Measurements from ENCODE around the gene RNF121. TPM values are rescaled to one million over a fixed set of nuclear protein-coding genes. Genes with fewer than 3 reads are reported as not detected.

RNF121 gene
- total RNA-seq, 2 experiments from 2014 or later, result 24.6 to 28.1 TPM

GRCh38 chr11:71977090-71977489 is 48.2 kb downstream of the RNF121 start:
- ChIA-PET POLR2A (interaction anchor here (1.5 kb wide), 1 partner anchor 11 kb away, joined by 4 read pairs; no protein-coding TSS in a partner anchor), CTCF (ENCODE audit: unreplicated experiment) (interaction anchor here (1.2 to 1.4 kb wide), 2 partner anchors 39 to 48 kb away, joined by 3 to 4 read pairs; partner anchors contain the start of genes RNF121 and XNDC1N)
- intact Hi-C loops (cut with micrococcal nuclease; ENCODE audit: unreplicated experiment), result loop anchor here (1.0 to 2.0 kb wide), 2 partner anchors 114 to 167 kb away; no protein-coding TSS in a partner anchor
- H4K20me1 ChIP-seq (ENCODE audit: insufficient read depth, low read length), result peaks cover 14% of the 10 kb centered on the region; the same call in 1 of the 2 replicates
- H3K9me2 ChIP-seq (ENCODE audit: insufficient read depth, low read length), result no peaks in the 10 kb centered on the region
- no peak overlapping the region for H3K27ac ChIP-seq (ENCODE audit: low read depth, low read length, poor library complexity, severe bottlenecking)
- peak overlapping the region; percentile 46; the same call in 1 of the 2 replicates for H3K4me2 ChIP-seq (ENCODE audit: low read length)
- H3K79me2 ChIP-seq (ENCODE audit: insufficient read depth, low read depth, low read length), result no peaks in the 10 kb centered on the region
- peaks cover 39% of the 10 kb centered on the region for H3K36me3 ChIP-seq (ENCODE audit: insufficient read depth, low read length)
- no peaks in the 10 kb centered on the region for H3K9me3 ChIP-seq (ENCODE audit: low read length)
- BruUV-seq (replicated peaks), result no TSS peak
- H3K4me1 ChIP-seq (ENCODE audit: insufficient read depth, low read length, poor library complexity, severe bottlenecking), result peaks cover 17% of the 10 kb centered on the region
- no peak for DNase-seq (ENCODE audit: low spot score)
- no peak overlapping the region for H2AFZ ChIP-seq (ENCODE audit: low read length)
- TF ChIP-seq CTCF (conservative IDR thresholded peaks at IDR 0.05; ENCODE audit: low read length) (no peak), EZH2phosphoT487 (IDR thresholded peaks at IDR 0.05; ENCODE audit: borderline replicate concordance, low read depth, low read length) (no peak)
- H3K4me3 ChIP-seq (ENCODE audit: low read depth, low read length, poor library complexity, severe bottlenecking), result no peak overlapping the region

- H3K4me3 ChIP-seq (ENCODE audit: low read depth, low read length, poor library complexity, severe bottlenecking), result no peak overlapping the region
- DNase-seq (ENCODE audit: low spot score), result peak; percentile 77
- H3K27ac ChIP-seq (ENCODE audit: low read depth, low read length, poor library complexity, severe bottlenecking), result peak overlapping the region; percentile 55
- TF ChIP-seq CTCF (conservative IDR thresholded peaks at IDR 0.05; ENCODE audit: low read length) (peak; percentile 92), EZH2phosphoT487 (IDR thresholded peaks at IDR 0.05; ENCODE audit: borderline replicate concordance, low read depth, low read length) (no peak)
- H3K36me3 ChIP-seq (ENCODE audit: insufficient read depth, low read length), result peaks cover 39% of the 10 kb centered on the region
- H3K4me1 ChIP-seq (ENCODE audit: insufficient read depth, low read length, poor library complexity, severe bottlenecking), result peaks cover 17% of the 10 kb centered on the region
- no TSS peak for BruUV-seq (replicated peaks)
- intact Hi-C loops (cut with micrococcal nuclease; ENCODE audit: unreplicated experiment), result loop anchor here (1.0 to 2.0 kb wide), 2 partner anchors 113 to 166 kb away; no protein-coding TSS in a partner anchor
- H3K4me2 ChIP-seq (ENCODE audit: low read length), result peak overlapping the region; percentile 46
- no peaks in the 10 kb centered on the region for H3K9me3 ChIP-seq (ENCODE audit: low read length)
- no peaks in the 10 kb centered on the region for H3K79me2 ChIP-seq (ENCODE audit: insufficient read depth, low read depth, low read length)
- no peaks in the 10 kb centered on the region for H3K9me2 ChIP-seq (ENCODE audit: insufficient read depth, low read length)
- peaks cover 14% of the 10 kb centered on the region; the same call in 1 of the 2 replicates for H4K20me1 ChIP-seq (ENCODE audit: insufficient read depth, low read length)
- POLR2A ChIA-PET, result interaction anchor here (1.5 kb wide), 1 partner anchor 10 kb away, joined by 4 read pairs; no protein-coding TSS in a partner anchor
- H2AFZ ChIP-seq (ENCODE audit: low read length), result no peak overlapping the region
- CTCF ChIA-PET (ENCODE audit: unreplicated experiment), result interaction anchor here (1.2 to 1.4 kb wide), 2 partner anchors 38 to 49 kb away, joined by 3 to 4 read pairs; partner anchors contain the start of genes RNF121 and XNDC1N
Observed at GRCh38 chr11:71977743-71978418, 49.0 kb downstream of the RNF121 start.

GRCh38 chr11:71979094-71979493 is 50.2 kb downstream of the RNF121 start:
- BruUV-seq (replicated peaks), result no TSS peak
- Histone ChIP-seq H3K9me2 (ENCODE audit: insufficient read depth, low read length) (no peaks in the 10 kb centered on the region), H3K4me2 (ENCODE audit: low read length) (no peak overlapping the region), H3K27ac (ENCODE audit: low read depth, low read length, poor library complexity, severe bottlenecking) (no peak overlapping the region), H3K9me3 (ENCODE audit: low read length) (no peaks in the 10 kb centered on the region), H3K4me1 (ENCODE audit: insufficient read depth, low read length, poor library complexity, severe bottlenecking) (peaks cover 17% of the 10 kb centered on the region), H3K36me3 (ENCODE audit: insufficient read depth, low read length) (peaks cover 51% of the 10 kb centered on the region), H3K4me3 (ENCODE audit: low read depth, low read length, poor library complexity, severe bottlenecking) (no peak overlapping the region), H4K20me1 (ENCODE audit: insufficient read depth, low read length) (peaks cover 14% of the 10 kb centered on the region; the same call in 1 of the 2 replicates), H2AFZ (ENCODE audit: low read length) (no peak overlapping the region), H3K79me2 (ENCODE audit: insufficient read depth, low read depth, low read length) (no peaks in the 10 kb centered on the region)
- CTCF ChIA-PET (ENCODE audit: unreplicated experiment), result no interaction called here
- POLR2A ChIA-PET, result interaction anchor here (0.5 kb wide), 1 partner anchor 821 kb away, joined by 4 read pairs; no protein-coding TSS in a partner anchor
- no peak for DNase-seq (ENCODE audit: low spot score)
- TF ChIP-seq CTCF (conservative IDR thresholded peaks at IDR 0.05; ENCODE audit: low read length), result no peak
- TF ChIP-seq EZH2phosphoT487 (IDR thresholded peaks at IDR 0.05; ENCODE audit: borderline replicate concordance, low read depth, low read length), result no peak
- intact Hi-C loops (cut with micrococcal nuclease; ENCODE audit: unreplicated experiment), result no loop called here
